NCI-H1417 treated with DMSO at 0.1 percent for 48 hours (cell line): ENCODE measurements around the gene KLF9.

ENCODE experiments used
- DNase-seq: peaks from one replicate; lab custom pipeline; 2025; lab: John Stamatoyannopoulos, UW

Gene KLF9

GRCh38 chr9:70422371-70423043 is 8.1 kb upstream of the KLF9 start:
- peak; percentile 51 for DNase-seq

GRCh38 chr9:70421272-70422180 is 7.1 kb upstream of the KLF9 start:
- peak; percentile 33 for DNase-seq

GRCh38 chr9:70420441-70421271 is 6.2 kb upstream of the KLF9 start:
- DNase-seq, result peak; percentile 91

GRCh38 chr9:70419556-70420440 is 5.3 kb upstream of the KLF9 start:
- peak; percentile 87 for DNase-seq

- DNase-seq, result peak; percentile 84
These were observed 4.5 kb upstream of the KLF9 start for GRCh38 chr9:70418822-70419555.

GRCh38 chr9:70415476-70415875 is 1.0 kb upstream of the KLF9 start:
- DNase-seq, result no peak

- no peak for DNase-seq
These were observed 584 bp upstream of the KLF9 start for GRCh38 chr9:70415041-70415440.

GRCh38 chr9:70413464-70413798 is 1.0 kb downstream of the KLF9 start:
- no peak for DNase-seq

GRCh38 chr9:70412832-70413463 is 1.5 kb downstream of the KLF9 start:
- no peak for DNase-seq

GRCh38 chr9:70411930-70412831 is 2.3 kb downstream of the KLF9 start:
- DNase-seq, result no peak

GRCh38 chr9:70411121-70411929 is 3.1 kb downstream of the KLF9 start:
- DNase-seq, result no peak

GRCh38 chr9:70410368-70410767 is 4.1 kb downstream of the KLF9 start:
- DNase-seq, result no peak

GRCh38 chr9:70409800-70410199 is 4.7 kb downstream of the KLF9 start:
- no peak for DNase-seq

- no peak for DNase-seq
These were observed 5.2 kb downstream of the KLF9 start for GRCh38 chr9:70409280-70409679.

GRCh38 chr9:70408393-70409040 is 5.9 kb downstream of the KLF9 start:
- DNase-seq, result no peak

GRCh38 chr9:70407081-70407503 is 7.4 kb downstream of the KLF9 start:
- DNase-seq, result no peak

- no peak for DNase-seq
These were observed 8.0 kb downstream of the KLF9 start for GRCh38 chr9:70406434-70406862.
